ENCODE results near the gene NFIB. TPM values are rescaled to one million over a fixed set of nuclear protein-coding genes. Genes with fewer than 3 reads are reported as not detected.
A peak's percentile ranks its signal among the peaks of the same experiment; 100 is the strongest.

Gene NFIB
- total and polyA plus RNA-seq, 8 donors, result 6.7 to 624 (median 71.4) TPM

GRCh38 chr9:14132775-14133174, 181.2 kb downstream of the NFIB start:
- Histone ChIP-seq H3K36me3 (no peaks in the 10 kb centered on the region), H3K4me3 (no peak overlapping the region), H3K9me3 (no peaks in the 10 kb centered on the region), H3K4me1 (peaks cover 0 to 17% (median 1%) of the 10 kb centered on the region in 4 donors), H3K27ac (peak overlapping the region in 1 of 5 donors; percentile 3), H3K27me3 (no peaks in the 10 kb centered on the region)
- DNase-seq, result no peak
- intact Hi-C loops (cut with DNase I; ENCODE audit: low total_unique reads), result no loop called here
- TF ChIP-seq POLR2A (IDR thresholded peaks at IDR 0.05), result no peak
- TF ChIP-seq POLR2AphosphoS5 (IDR thresholded peaks at IDR 0.05), result no peak
- TF ChIP-seq CTCF (IDR thresholded peaks at IDR 0.05), result no peak
- TF ChIP-seq EP300 (IDR thresholded peaks at IDR 0.05), result no peak
- WGBS, 5 donors, result 71 to 90% (median 77%) methylated on average over 2 of the region's 2 CpGs

DNA sequence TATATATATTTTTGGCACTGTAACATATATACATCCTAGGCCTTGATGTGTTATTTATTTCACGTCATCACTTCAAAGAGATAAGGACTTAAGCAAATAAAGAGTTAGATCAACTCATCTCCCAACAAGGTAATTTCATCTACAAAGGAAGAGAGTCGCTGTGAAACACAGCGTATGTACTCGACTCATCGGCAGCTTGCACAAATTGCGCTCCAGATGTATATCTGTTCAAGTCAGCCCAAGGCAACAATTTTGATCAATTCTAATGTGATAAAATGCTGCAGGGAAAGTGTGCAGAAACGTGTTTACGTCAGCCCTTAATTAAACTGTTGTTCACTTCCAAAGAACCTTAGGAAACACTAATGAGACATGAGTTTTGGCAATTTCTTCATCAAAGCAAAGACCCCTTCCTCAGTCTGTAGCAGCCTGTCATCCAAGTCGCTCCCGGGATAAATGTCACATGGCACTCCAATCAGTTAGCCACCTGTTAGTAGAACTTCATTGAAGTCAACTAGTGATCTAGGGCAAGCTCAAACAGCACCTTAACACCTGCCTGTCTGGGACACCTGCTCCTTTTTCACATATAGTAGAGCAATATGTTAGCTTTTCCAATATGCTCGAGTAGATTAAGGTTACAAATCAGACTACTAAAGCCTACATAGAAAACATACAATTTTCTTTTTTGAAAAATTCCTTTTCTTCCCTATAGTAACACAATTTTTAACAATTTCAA, 182.4 kb downstream of the NFIB start:
- WGBS, 5 donors, result 85 to 91% (median 87%) methylated on average over 11 of the region's 11 CpGs
- intact Hi-C loops (cut with DNase I; ENCODE audit: low total_unique reads), result no loop called here
- no peak for DNase-seq
- Histone ChIP-seq H3K4me3 (no peak overlapping the region), H3K27me3 (no peaks in the 10 kb centered on the region), H3K9me3 (no peaks in the 10 kb centered on the region), H3K4me1 (peaks cover 0 to 17% (median 1%) of the 10 kb centered on the region in 4 donors), H3K36me3 (peaks cover 0 to 5% (median 3%) of the 10 kb centered on the region in 4 donors), H3K27ac (no peak overlapping the region)
- no peak for TF ChIP-seq CTCF (IDR thresholded peaks at IDR 0.05)
- no peak for TF ChIP-seq POLR2A (IDR thresholded peaks at IDR 0.05)
- TF ChIP-seq EP300 (IDR thresholded peaks at IDR 0.05), result no peak
- no peak for TF ChIP-seq POLR2AphosphoS5 (IDR thresholded peaks at IDR 0.05)

- Histone ChIP-seq H3K4me1 (peaks cover 0 to 2% (median 0%) of the 10 kb centered on the region in 4 donors), H3K27ac (no peak overlapping the region), H3K36me3 (peaks cover 2 to 32% (median 20%) of the 10 kb centered on the region in 4 donors), H3K4me3 (no peak overlapping the region), H3K27me3 (no peaks in the 10 kb centered on the region), H3K9me3 (no peaks in the 10 kb centered on the region)
- intact Hi-C loops (cut with DNase I; ENCODE audit: low total_unique reads), result no loop called here
- DNase-seq, result no peak
- 91 to 97% (median 93%) methylated on average over 1 of the region's 1 CpG for WGBS, 5 donors
- TF ChIP-seq POLR2A (IDR thresholded peaks at IDR 0.05), result no peak
- no peak for TF ChIP-seq POLR2AphosphoS5 (IDR thresholded peaks at IDR 0.05)
- TF ChIP-seq CTCF (IDR thresholded peaks at IDR 0.05), result no peak
- TF ChIP-seq EP300 (IDR thresholded peaks at IDR 0.05), result no peak
These were observed 186.3 kb downstream of the NFIB start for GRCh38 chr9:14127656-14128055.

GRCh38 chr9:14119694-14120514, 194.0 kb downstream of the NFIB start:
- Histone ChIP-seq H3K4me1 (peaks cover 0 to 8% (median 3%) of the 10 kb centered on the region in 4 donors), H3K36me3 (peaks cover 15 to 59% (median 50%) of the 10 kb centered on the region in 4 donors), H3K9me3 (no peaks in the 10 kb centered on the region), H3K27me3 (no peaks in the 10 kb centered on the region), H3K27ac (no peak overlapping the region), H3K4me3 (no peak overlapping the region)
- 69 to 74% (median 72%) methylated on average over 2 of the region's 2 CpGs for WGBS, 5 donors
- intact Hi-C loops (cut with DNase I; ENCODE audit: low total_unique reads), result no loop called here
- no peak for DNase-seq
- TF ChIP-seq EP300 (IDR thresholded peaks at IDR 0.05), result no peak
- no peak for TF ChIP-seq CTCF (IDR thresholded peaks at IDR 0.05)
- no peak for TF ChIP-seq POLR2A (IDR thresholded peaks at IDR 0.05)
- TF ChIP-seq POLR2AphosphoS5 (IDR thresholded peaks at IDR 0.05), result no peak

All from stomach (tissue), 9 donors.